IMR-90 (cell line): Measurements from ENCODE around the gene ATG12. TPM values are rescaled to one million over a fixed set of nuclear protein-coding genes. Genes with fewer than 3 reads are reported as not detected.

Source experiments
- ATAC-seq: fragments of 200-7000 bp; cut with Tn5 transposase; 2 replicates; pipeline ENCODE4 v1.9.1; 2020; ENCODE audit warnings: low read depth, mild to moderate bottlenecking, moderate library complexity
- BruUV-seq: library from RNA; stranded (reverse); fragments of 400-500 nt; replicated peaks from 2 replicates; lab custom pipeline; 2021; lab: Mats Ljungman, UMichigan
- CTCF ChIA-PET: fragments of 300-600 bp; formaldehyde crosslinking; extraction: SDS; loops from one replicate; lab custom pipeline; 2021; ENCODE audit warnings: antibody characterized with exemption; lab: Yijun Ruan, JAX
- POLR2A ChIA-PET: fragments of 300-600 bp; sonication (Branson Sonifier 250); formaldehyde crosslinking; loops from one replicate; lab custom pipeline; 2022; ENCODE audit warnings: antibody characterized with exemption; ENCODE audit not compliant: unreplicated experiment; lab: Charles Lee
- DNase-seq: peaks from one replicate; pipeline ENCODE4 v3.0.0; 2013
- H2AFZ ChIP-seq: replicated peaks from 2 replicates; pipeline ENCODE3; 2013; ENCODE audit warnings: low read length, mild to moderate bottlenecking; ENCODE audit not compliant: poor library complexity
- H2AK5ac ChIP-seq: 2 replicates; pipeline ENCODE4 v1.6.1; 2013; ENCODE audit warnings: low read depth, low read length, inconsistent platforms
- H2AK9ac ChIP-seq: replicated peaks from 2 replicates; pipeline ENCODE3; 2013; ENCODE audit warnings: mild to moderate bottlenecking, low read depth, low read length, moderate library complexity; ENCODE audit not compliant: poor library complexity
- H2BK120ac ChIP-seq: 2 replicates; pipeline ENCODE4 v1.6.1; 2013; ENCODE audit warnings: low read depth, low read length, inconsistent platforms
- H2BK15ac ChIP-seq: 3 replicates; pipeline ENCODE4 v1.6.1; 2013; ENCODE audit warnings: low read depth, low read length, inconsistent platforms
- H2BK20ac ChIP-seq: 2 replicates; pipeline ENCODE4 v1.6.1; 2013; ENCODE audit warnings: low read depth, mild to moderate bottlenecking, inconsistent platforms, low read length, moderate library complexity
- H2BK5ac ChIP-seq: 2 replicates; pipeline ENCODE4 v1.6.1; 2013; ENCODE audit warnings: mild to moderate bottlenecking, low read depth, low read length, inconsistent platforms; ENCODE audit not compliant: poor library complexity, severe bottlenecking
- H3K14ac ChIP-seq: replicated peaks from 2 replicates; pipeline ENCODE4 v1.6.1; 2013; ENCODE audit warnings: low read depth, low read length, inconsistent platforms
- H3K18ac ChIP-seq: 2 replicates; pipeline ENCODE4 v1.6.1; 2013; ENCODE audit warnings: low read depth, low read length, control low read depth
- H3K23ac ChIP-seq: 2 replicates; pipeline ENCODE4 v1.6.1; 2013; ENCODE audit warnings: low read depth, low read length, inconsistent platforms
- H3K27ac ChIP-seq: 2 replicates; pipeline ENCODE4 v1.5.1; 2013; ENCODE audit warnings: mild to moderate bottlenecking, control low read depth, low read length; ENCODE audit not compliant: insufficient read depth
- H3K27me3 ChIP-seq: 2 replicates; pipeline ENCODE4 v1.6.1; 2013; ENCODE audit warnings: low read length; ENCODE audit not compliant: control insufficient read depth, insufficient read depth
- H3K36me3 ChIP-seq: 2 replicates; pipeline ENCODE4 v1.6.1; 2013; ENCODE audit warnings: low read length, mixed read lengths; ENCODE audit not compliant: control insufficient read depth, insufficient read depth
- H3K4ac ChIP-seq: 2 replicates; pipeline ENCODE4 v1.6.1; 2013; ENCODE audit warnings: low read depth, low read length, inconsistent platforms
- H3K4me1 ChIP-seq: 2 replicates; pipeline ENCODE4 v1.6.1; 2013; ENCODE audit warnings: low read length, mixed read lengths; ENCODE audit not compliant: control insufficient read depth, insufficient read depth
- H3K4me2 ChIP-seq: 2 replicates; pipeline ENCODE4 v1.6.1; 2013; ENCODE audit warnings: low read depth, mild to moderate bottlenecking, control low read depth, low read length, moderate library complexity
- H3K4me3 ChIP-seq: 2 replicates; pipeline ENCODE4 v1.5.1; 2013; ENCODE audit warnings: low read depth, mild to moderate bottlenecking, control low read depth, low read length, moderate library complexity; ENCODE audit not compliant: insufficient read depth
- H3K56ac ChIP-seq: 2 replicates; pipeline ENCODE4 v1.6.1; 2013; ENCODE audit warnings: low read length, inconsistent platforms; ENCODE audit not compliant: insufficient read depth; ENCODE audit errors: extremely low read depth
- H3K79me1 ChIP-seq, 2 experiments: 2 replicates each; pipeline ENCODE4 v1.6.1; 2013; ENCODE audit warnings: low read length in 2 of 2, inconsistent platforms in 1 of 2, low read depth in 1 of 2
- H3K9ac ChIP-seq: 2 replicates; pipeline ENCODE4 v1.6.1; 2013; ENCODE audit warnings: low read depth, low read length, control low read depth
- H3K9me1 ChIP-seq: 2 replicates; pipeline ENCODE4 v1.6.1; 2013; ENCODE audit warnings: low read length, inconsistent platforms; ENCODE audit not compliant: insufficient read depth
- H3K9me3 ChIP-seq: 2 replicates; pipeline ENCODE4 v1.6.1; 2013; ENCODE audit warnings: low read length; ENCODE audit not compliant: control insufficient read depth, insufficient read depth
- H4K20me1 ChIP-seq: 2 replicates; pipeline ENCODE4 v1.6.1; 2013; ENCODE audit warnings: low read length, inconsistent platforms; ENCODE audit not compliant: insufficient read depth
- H4K5ac ChIP-seq: 2 replicates; pipeline ENCODE4 v1.6.1; 2013; ENCODE audit warnings: mild to moderate bottlenecking, low read depth, low read length, control low read depth
- H4K8ac ChIP-seq, 2 experiments: 2 replicates each; pipeline ENCODE4 v1.6.1; 2013; ENCODE audit warnings: low read depth in 2 of 2, low read length in 2 of 2, control low read depth in 1 of 2, inconsistent platforms in 1 of 2
- H4K91ac ChIP-seq: 2 replicates; pipeline ENCODE4 v1.6.1; 2013; ENCODE audit warnings: low read depth, low read length, inconsistent platforms; ENCODE audit not compliant: insufficient read depth
- CEBPB ChIP-seq: IDR thresholded peaks from 2 replicates; pipeline ENCODE4 v1.6.1; 2012; ENCODE audit warnings: low read depth, low read length, improper control_type of control experiment
- CHD1 ChIP-seq: IDR thresholded peaks from 2 replicates; pipeline ENCODE4 v1.6.1; 2012; ENCODE audit warnings: low read depth, low read length, improper control_type of control experiment
- CTCF ChIP-seq: conservative IDR thresholded peaks from 2 replicates; pipeline ENCODE4 v1.5.1; 2012; ENCODE audit warnings: mild to moderate bottlenecking, low read depth, low read length, improper control_type of control experiment
- MAFK ChIP-seq: IDR thresholded peaks from 2 replicates; pipeline ENCODE4 v1.6.1; 2012; ENCODE audit warnings: low read depth, low read length, improper control_type of control experiment
- POLR2A ChIP-seq: IDR thresholded peaks from 2 replicates; pipeline ENCODE4 v1.6.1; 2012; ENCODE audit warnings: mild to moderate bottlenecking, low read depth, low read length
- WGBS, 2 experiments: methylation state at CpG; one replicate each; pipeline versions ENCODE4 v1.1.5 to v1.1.7; 2013; ENCODE audit warnings: missing lambda C conversion rate in 2 of 2; ENCODE audit not compliant: insufficient read length in 1 of 2; ENCODE audit errors: extremely low coverage in 2 of 2; 5-methylcytosine and 5-hydroxymethylcytosine counted together
- dilution Hi-C: fragments of 300-500 bp; cut with HindIII; formaldehyde crosslinking; loops from one replicate; pipeline ENCODE4 v1.14.3; 2018; ENCODE audit warnings: low sequenced_read_pairs; ENCODE audit not compliant: unreplicated experiment
- in situ Hi-C: fragments of 300-500 bp; cut with MboI; formaldehyde crosslinking; loops from 3 replicates; pipeline ENCODE4 v1.14.3; 2019; ENCODE audit warnings: low sequenced_read_pairs, inconsistent platforms, mixed read lengths
- intact Hi-C: fragments of 100-400 bp; cut with micrococcal nuclease; formaldehyde crosslinking; loops from 2 replicates; pipeline ENCODE4 v1.10.0; 2022
- polyA plus RNA-seq, 3 experiments: library from polyadenylated mRNA; depleted of rRNA; stranded (reverse); fragments of >200 nt; gene quantifications; 2 replicates each; pipeline ENCODE4 v1.2.3, GENCODE V29; 2012; ENCODE audit warnings: low replicate concordance in 1 of 3
- total RNA-seq: library from RNA; depleted of rRNA; stranded (reverse); fragments of >200 nt; gene quantifications from 2 replicates; pipeline ENCODE4 v1.2.3, GENCODE V29; 2012

The ATG12 gene
- total and polyA plus RNA-seq, 2 of the 4 experiments (the other 2 are of a cell fraction) = 68.0 to 95.7 TPM

DNA sequence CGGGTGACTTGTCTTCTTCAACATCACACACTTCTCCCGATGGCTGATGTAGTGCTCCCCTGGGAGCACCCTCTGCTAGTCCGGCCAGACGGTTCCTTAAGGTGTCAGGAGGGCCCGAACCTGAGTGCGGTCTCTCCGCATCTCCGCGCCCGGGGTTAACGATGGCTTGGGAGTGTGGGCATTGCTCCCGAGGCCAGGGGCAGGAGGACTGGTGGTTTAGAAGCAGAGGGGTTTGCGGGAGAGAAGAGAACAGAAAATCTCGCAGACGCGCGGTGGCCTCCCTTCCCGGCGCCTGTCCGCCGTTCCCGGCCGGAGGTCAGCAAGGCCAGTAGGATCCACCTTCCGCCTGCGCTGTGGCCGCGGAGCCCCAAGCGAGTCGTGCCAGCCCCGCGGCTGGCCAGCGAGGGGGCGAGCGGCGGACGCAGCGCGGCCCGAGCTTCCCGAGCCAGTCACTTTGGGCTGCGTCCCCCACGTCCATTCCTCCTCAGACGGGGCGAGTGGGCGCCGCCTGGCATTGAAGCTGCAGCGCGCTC lies 25.6 kb downstream of the ATG12 start:
- Histone ChIP-seq H3K18ac (no peak overlapping the region), H3K27me3 (peaks cover 25% of the 10 kb centered on the region), H2AK5ac (no peak overlapping the region), H4K8ac (no peak overlapping the region), H3K4me3 (peak overlapping the region; percentile 73), H3K23ac (0 out of 2 replicates have a peak overlapping the region, but pooled peaks have one; percentile 26), H4K91ac (no peak overlapping the region), H3K56ac (no peak overlapping the region), H2BK15ac (no peak overlapping the region), H3K79me1 (no peaks in the 10 kb centered on the region), H2AK9ac (peak overlapping the region; percentile 15), H3K4me2 (peak overlapping the region; percentile 93), H4K5ac (no peak overlapping the region), H4K20me1 (no peaks in the 10 kb centered on the region), H3K4me1 (no peaks in the 10 kb centered on the region; the same call in 1 of the 2 replicates), H3K9ac (no peak overlapping the region; the same call in 1 of the 2 replicates), H3K9me1 (no peaks in the 10 kb centered on the region), H2BK120ac (no peak overlapping the region), H2BK20ac (no peak overlapping the region), H3K36me3 (no peaks in the 10 kb centered on the region), H3K14ac (no peak overlapping the region), H2AFZ (peak overlapping the region; percentile 93), H3K9me3 (no peaks in the 10 kb centered on the region), H3K4ac (no peak overlapping the region), H2BK5ac (no peak overlapping the region), H3K27ac (no peak overlapping the region)
- WGBS, 2 experiments = 2% methylated on average over 17 of the region's 48 CpGs; no CpG with 5 or more reads in 1 of the 2 experiments
- ChIA-PET POLR2A (no interaction called here), CTCF (interaction anchor here (0.6 kb wide), 1 partner anchor 253 kb away, joined by 4 read pairs; no protein-coding TSS in a partner anchor)
- intact Hi-C loops = no loop called here
- DNase-seq = no peak
- no TSS peak for BruUV-seq
- dilution Hi-C loops = no loop called here
- in situ Hi-C loops = loop anchor here (10.0 kb wide), 1 partner anchor 171 kb away; no protein-coding TSS in a partner anchor
- peak; percentile 51 for ATAC-seq
- TF ChIP-seq CEBPB = no peak
- TF ChIP-seq CTCF = no peak
- TF ChIP-seq POLR2A = no peak
- no peak for TF ChIP-seq CHD1
- no peak for TF ChIP-seq MAFK
